GM20000 (cell line): ENCODE results near the gene STK33.

Source experiments
- DNase-seq: peaks from one replicate; pipeline ENCODE4 v3.0.0; 2012; ENCODE audit warnings: low spot score
- CTCF ChIP-seq: IDR thresholded peaks from 2 replicates; pipeline ENCODE4 v1.5.1; 2012; ENCODE audit warnings: mild to moderate bottlenecking, control low read depth; ENCODE audit errors: extremely low read depth, missing control alignments

Gene STK33

GRCh38 chr11:8361664-8362210, 232.3 kb downstream of the STK33 start:
- DNase-seq = no peak
- no peak for TF ChIP-seq CTCF

GRCh38 chr11:8361206-8361605, 232.8 kb downstream of the STK33 start:
- no peak for TF ChIP-seq CTCF
- no peak for DNase-seq

GRCh38 chr11:8360086-8360828, 233.8 kb downstream of the STK33 start:
- no peak for DNase-seq
- TF ChIP-seq CTCF = no peak

- no peak for TF ChIP-seq CTCF
- no peak for DNase-seq
Measured at GRCh38 chr11:8359521-8359920, 234.5 kb downstream of the STK33 start.

GRCh38 chr11:8357891-8358566, 236.0 kb downstream of the STK33 start:
- no peak for DNase-seq
- no peak for TF ChIP-seq CTCF

- no peak for DNase-seq
- TF ChIP-seq CTCF = no peak
Measured at GRCh38 chr11:8357505-8357888, 236.5 kb downstream of the STK33 start.

GRCh38 chr11:8356721-8357504, 237.1 kb downstream of the STK33 start:
- TF ChIP-seq CTCF = no peak

More at GRCh38 chr11:8356721-8357504, 237.1 kb downstream of the STK33 start:
- no peak for DNase-seq
